ENCODE measurements around the gene BRF1.

Gene BRF1

GRCh38 chr14:105257464-105257863, 43.3 kb downstream of the BRF1 start:
- DNase-seq = no peak

- DNase-seq = no peak
Observed at GRCh38 chr14:105256292-105256960, 44.4 kb downstream of the BRF1 start.

- no peak for DNase-seq
Observed at GRCh38 chr14:105255021-105255507, 45.7 kb downstream of the BRF1 start.

- DNase-seq = no peak
Observed at GRCh38 chr14:105253329-105253682, 47.5 kb downstream of the BRF1 start.

- no peak for DNase-seq
Observed at GRCh38 chr14:105252552-105253328, 48.1 kb downstream of the BRF1 start.

GRCh38 chr14:105251920-105252319, 48.9 kb downstream of the BRF1 start:
- DNase-seq = no peak

- DNase-seq = no peak
Observed at GRCh38 chr14:105250986-105251385, 49.8 kb downstream of the BRF1 start.

GRCh38 chr14:105250008-105250366, 50.8 kb downstream of the BRF1 start:
- DNase-seq = no peak

GRCh38 chr14:105249182-105250007, 51.4 kb downstream of the BRF1 start:
- DNase-seq = no peak

- DNase-seq = peak; percentile 91
Observed at GRCh38 chr14:105248368-105249181, 52.2 kb downstream of the BRF1 start, which contains the start of gene BTBD6. Gene BTBD6, plus strand, starts transcription at chr14:105248533. Its CDS starts 179 bp downstream, at chr14:105248712.

- DNase-seq = no peak
Observed at GRCh38 chr14:105247715-105248367, 53.0 kb downstream of the BRF1 start.

- DNase-seq = no peak
Observed at GRCh38 chr14:105247026-105247425, 53.8 kb downstream of the BRF1 start.

GRCh38 chr14:105244334-105244733, 56.5 kb downstream of the BRF1 start:
- DNase-seq = no peak

GRCh38 chr14:105241641-105242040, 59.2 kb downstream of the BRF1 start:
- DNase-seq = no peak

GRCh38 chr14:105240811-105241576, 59.8 kb downstream of the BRF1 start:
- DNase-seq = no peak

GRCh38 chr14:105229099-105229655, 71.6 kb downstream of the BRF1 start:
- no peak for DNase-seq

GRCh38 chr14:105228562-105228961, 72.2 kb downstream of the BRF1 start:
- DNase-seq = no peak

- DNase-seq = no peak
Observed at GRCh38 chr14:105227346-105227745, 73.5 kb downstream of the BRF1 start.

- DNase-seq = no peak
Observed at GRCh38 chr14:105226198-105226597, 74.6 kb downstream of the BRF1 start.

- DNase-seq = no peak
Observed at GRCh38 chr14:105224845-105225570, 75.8 kb downstream of the BRF1 start.
